ENCODE results near the gene ZNF544.

Gene ZNF544

GRCh38 chr19:58228585-58229254, at the start of gene ZNF544:
ZNF544 (plus strand) TSS chr19:58228914; CDS start chr19:58244024, 15,110 bp downstream.
- peak; percentile 85 for DNase-seq (ENCODE audit: low read depth)
- H3K4me3 ChIP-seq (ENCODE audit: low read length) = peak within 1 kb of the TSS; percentile 78
- TF ChIP-seq CTCF (IDR thresholded peaks at IDR 0.05; ENCODE audit: insufficient read depth, low read depth, low read length, missing control alignments) = no peak

- peak; percentile 70 for DNase-seq (ENCODE audit: low read depth)
- H3K4me3 ChIP-seq (ENCODE audit: low read length) = peak overlapping the region; percentile 87
These were observed 46.7 kb upstream of the ZNF544 start for GRCh38 chr19:58181902-58182576.

GRCh38 chr19:58182577-58182988, 46.1 kb upstream of the ZNF544 start:
- TF ChIP-seq CTCF (IDR thresholded peaks at IDR 0.05; ENCODE audit: insufficient read depth, low read depth, low read length, missing control alignments) = no peak
- no peak for DNase-seq (ENCODE audit: low read depth)
- peak overlapping the region; percentile 87 for H3K4me3 ChIP-seq (ENCODE audit: low read length)

More at GRCh38 chr19:58181902-58182576, 46.7 kb upstream of the ZNF544 start:
- peak; percentile 70 for TF ChIP-seq CTCF (IDR thresholded peaks at IDR 0.05; ENCODE audit: insufficient read depth, low read depth, low read length, missing control alignments)

- H3K4me3 ChIP-seq (ENCODE audit: low read length) = peak within 1 kb of the TSS; percentile 87
- DNase-seq (ENCODE audit: low read depth) = peak; percentile 97
These were observed 45.5 kb upstream of the ZNF544 start, which contains the start of gene ZNF274 for GRCh38 chr19:58182989-58183816. ZNF274 (plus strand) TSS chr19:58183061; CDS start chr19:58183966, 905 bp downstream.

GRCh38 chr19:58183817-58184215, 44.9 kb upstream of the ZNF544 start:
- DNase-seq (ENCODE audit: low read depth) = no peak
- H3K4me3 ChIP-seq (ENCODE audit: low read length) = peak overlapping the region; percentile 87
- TF ChIP-seq CTCF (IDR thresholded peaks at IDR 0.05; ENCODE audit: insufficient read depth, low read depth, low read length, missing control alignments) = no peak

More at GRCh38 chr19:58182989-58183816, 45.5 kb upstream of the ZNF544 start, which contains the start of gene ZNF274:
- no peak for TF ChIP-seq CTCF (IDR thresholded peaks at IDR 0.05; ENCODE audit: insufficient read depth, low read depth, low read length, missing control alignments)

- no peak for TF ChIP-seq CTCF (IDR thresholded peaks at IDR 0.05; ENCODE audit: insufficient read depth, low read depth, low read length, missing control alignments)
- no peak overlapping the region for H3K4me3 ChIP-seq (ENCODE audit: low read length)
- DNase-seq (ENCODE audit: low read depth) = peak; percentile 40
These were observed 31.7 kb upstream of the ZNF544 start for GRCh38 chr19:58196901-58197616.
